Urinary bladder (tissue), 4 donors: ENCODE measurements around the gene ZNF408. TPM values are rescaled to one million over a fixed set of nuclear protein-coding genes. Genes with fewer than 3 reads are reported as not detected.

Experiments used
- DNase-seq: peaks from one replicate; pipeline ENCODE4 v3.0.0-alpha.2; 2015; ENCODE audit errors: extremely low spot score
- H3K27ac ChIP-seq: one replicate; pipeline ENCODE4 v1.5.1; 2013; ENCODE audit warnings: low read depth, mild to moderate bottlenecking, moderate library complexity
- H3K36me3 ChIP-seq: one replicate; pipeline ENCODE4 v1.6.1; 2013; ENCODE audit warnings: mild to moderate bottlenecking, moderate library complexity; ENCODE audit not compliant: insufficient read depth
- H3K4me1 ChIP-seq: one replicate; pipeline ENCODE4 v1.6.1; 2013; ENCODE audit warnings: mild to moderate bottlenecking, moderate library complexity; ENCODE audit not compliant: insufficient read depth
- H3K4me3 ChIP-seq: one replicate; pipeline ENCODE4 v1.5.1; 2013; ENCODE audit warnings: low read depth, low read length
- WGBS: extraction: QIAGEN DNeasy Blood & Tissue Kit; methylation state at CpG from one replicate; pipeline ENCODE4 v1.1.7; 2013; 5-methylcytosine and 5-hydroxymethylcytosine counted together
- polyA plus RNA-seq: library from polyadenylated mRNA; stranded (reverse); fragments of 200-250 nt; gene quantifications from one replicate; pipeline ENCODE4 v1.2.3, GENCODE V29; 2013
- total RNA-seq: library from RNA; depleted of rRNA; stranded (reverse); fragments of >200 nt; gene quantifications from one replicate; pipeline ENCODE4 v1.2.3, GENCODE V29; 2014
- donor health status: healthy with polysubstance abuse.
- donor health status: healthy.

The ZNF408 gene
- total and polyA plus RNA-seq, 2 donors: 3.1 to 10.3 TPM

GRCh38 chr11:46729110-46730027 lies 28.5 kb downstream of the ZNF408 start:
- 77% methylated on average over 24 of the region's 24 CpGs for WGBS
- H3K36me3 ChIP-seq: no peaks in the 10 kb centered on the region
- no peak overlapping the region for H3K4me3 ChIP-seq
- H3K27ac ChIP-seq: no peak overlapping the region
- no peak for DNase-seq
- no peaks in the 10 kb centered on the region for H3K4me1 ChIP-seq

GRCh38 chr11:46731545-46731944 lies 30.7 kb downstream of the ZNF408 start:
- Histone ChIP-seq H3K36me3 (no peaks in the 10 kb centered on the region), H3K4me3 (no peak overlapping the region), H3K27ac (no peak overlapping the region), H3K4me1 (no peaks in the 10 kb centered on the region)
- WGBS: 92% methylated on average over 4 of the region's 4 CpGs
- no peak for DNase-seq

GRCh38 chr11:46733234-46733633 lies 32.4 kb downstream of the ZNF408 start:
- Histone ChIP-seq H3K27ac (no peak overlapping the region), H3K36me3 (no peaks in the 10 kb centered on the region), H3K4me3 (no peak overlapping the region), H3K4me1 (no peaks in the 10 kb centered on the region)
- no peak for DNase-seq
- WGBS: 86% methylated on average over 1 of the region's 1 CpG

- Histone ChIP-seq H3K36me3 (no peaks in the 10 kb centered on the region), H3K4me3 (no peak overlapping the region), H3K27ac (no peak overlapping the region), H3K4me1 (no peaks in the 10 kb centered on the region)
- no peak for DNase-seq
- WGBS: 93% methylated on average over 7 of the region's 7 CpGs
These were observed 35.3 kb downstream of the ZNF408 start for GRCh38 chr11:46736146-46736545.

GRCh38 chr11:46736615-46737014 lies 35.8 kb downstream of the ZNF408 start:
- H3K4me1 ChIP-seq: no peaks in the 10 kb centered on the region
- no peak overlapping the region for H3K27ac ChIP-seq
- H3K36me3 ChIP-seq: no peaks in the 10 kb centered on the region
- WGBS: 61% methylated on average over 5 of the region's 5 CpGs
- DNase-seq: no peak
- no peak overlapping the region for H3K4me3 ChIP-seq

GRCh38 chr11:46737699-46738098 lies 36.9 kb downstream of the ZNF408 start:
- H3K4me3 ChIP-seq: no peak overlapping the region
- H3K36me3 ChIP-seq: peaks cover 2% of the 10 kb centered on the region
- 93% methylated on average over 11 of the region's 11 CpGs for WGBS
- H3K4me1 ChIP-seq: no peaks in the 10 kb centered on the region
- no peak for DNase-seq
- H3K27ac ChIP-seq: no peak overlapping the region

- H3K4me3 ChIP-seq: no peak overlapping the region
- no peaks in the 10 kb centered on the region for H3K4me1 ChIP-seq
- no peak for DNase-seq
- 63% methylated on average over 6 of the region's 6 CpGs for WGBS
- no peak overlapping the region for H3K27ac ChIP-seq
- peaks cover 2% of the 10 kb centered on the region for H3K36me3 ChIP-seq
These were observed 38.1 kb downstream of the ZNF408 start for GRCh38 chr11:46738887-46739286.

- WGBS: 75% methylated on average over 12 of the region's 12 CpGs
- H3K4me3 ChIP-seq: no peak overlapping the region
- peaks cover 9% of the 10 kb centered on the region for H3K36me3 ChIP-seq
- no peak overlapping the region for H3K27ac ChIP-seq
- DNase-seq: no peak
- H3K4me1 ChIP-seq: no peaks in the 10 kb centered on the region
These were observed 41.0 kb downstream of the ZNF408 start for GRCh38 chr11:46741600-46742484.

GRCh38 chr11:46743043-46743442 lies 42.2 kb downstream of the ZNF408 start:
- Histone ChIP-seq H3K27ac (no peak overlapping the region), H3K36me3 (peaks cover 9% of the 10 kb centered on the region)

GRCh38 chr11:46743693-46744339 lies 43.0 kb downstream of the ZNF408 start:
- H3K27ac ChIP-seq: no peak overlapping the region
- H3K36me3 ChIP-seq: peaks cover 9% of the 10 kb centered on the region
- 81% methylated on average over 10 of the region's 10 CpGs for WGBS
- no peak overlapping the region for H3K4me3 ChIP-seq
- DNase-seq: no peak
- H3K4me1 ChIP-seq: no peaks in the 10 kb centered on the region

More at GRCh38 chr11:46743043-46743442, 42.2 kb downstream of the ZNF408 start:
- DNase-seq: no peak
- Histone ChIP-seq H3K4me1 (no peaks in the 10 kb centered on the region), H3K4me3 (no peak overlapping the region)
- WGBS: 94% methylated on average over 2 of the region's 2 CpGs

- 81% methylated on average over 1 of the region's 1 CpG for WGBS
- H3K36me3 ChIP-seq: peaks cover 9% of the 10 kb centered on the region
These were observed 44.5 kb downstream of the ZNF408 start for GRCh38 chr11:46745328-46745727.

GRCh38 chr11:46745995-46746394 lies 45.2 kb downstream of the ZNF408 start:
- no peak for DNase-seq
- Histone ChIP-seq H3K27ac (no peak overlapping the region), H3K4me1 (no peaks in the 10 kb centered on the region), H3K4me3 (no peak overlapping the region), H3K36me3 (peaks cover 9% of the 10 kb centered on the region)
- WGBS: 93% methylated on average over 3 of the region's 3 CpGs

More at GRCh38 chr11:46745328-46745727, 44.5 kb downstream of the ZNF408 start:
- DNase-seq: no peak
- no peaks in the 10 kb centered on the region for H3K4me1 ChIP-seq
- H3K4me3 ChIP-seq: no peak overlapping the region
- H3K27ac ChIP-seq: no peak overlapping the region

GRCh38 chr11:46747150-46747549 lies 46.3 kb downstream of the ZNF408 start:
- no peak for DNase-seq
- Histone ChIP-seq H3K4me1 (no peaks in the 10 kb centered on the region), H3K4me3 (no peak overlapping the region), H3K27ac (no peak overlapping the region), H3K36me3 (peaks cover 10% of the 10 kb centered on the region)
- 93% methylated on average over 6 of the region's 6 CpGs for WGBS
